Naive thymus-derived CD4-positive, alpha-beta T cell (primary cell): ENCODE measurements around the gene UQCR11. TPM values are rescaled to one million over a fixed set of nuclear protein-coding genes. Genes with fewer than 3 reads are reported as not detected.
A peak's percentile ranks its signal among the peaks of the same experiment; 100 is the strongest.

ENCODE experiments used
- ATAC-seq: fragments of 150-1000 bp; cut with Tn5 transposase; 2 replicates; pipeline ENCODE4 v1.10.0; 2021; ENCODE audit warnings: mild to moderate bottlenecking, moderate library complexity
- CTCF ChIA-PET: fragments of 350-600 bp; sonication (Branson Sonifier 250); formaldehyde crosslinking; loops from one replicate; lab custom pipeline; 2021; ENCODE audit warnings: antibody characterized with exemption; lab: Charles Lee
- POLR2A ChIA-PET: fragments of 350-600 bp; sonication (Branson Sonifier 250); formaldehyde crosslinking; loops from one replicate; lab custom pipeline; 2021; ENCODE audit warnings: antibody characterized with exemption, inconsistent platforms; lab: Charles Lee
- DNase-seq, 9 donors: peaks; one replicate each; pipeline versions ENCODE4 v3.0.0 to v3.0.0-alpha.2; 2020 to 2022; ENCODE audit warnings: mixed read lengths in 1 of 9
- H3K27ac ChIP-seq: one replicate; pipeline ENCODE4 v1.7.0; 2013; ENCODE audit warnings: mild to moderate bottlenecking, low read depth, low read length, moderate library complexity
- H3K27me3 ChIP-seq, 2 donors: one replicate each; pipeline ENCODE4 v1.7.0; 2013; ENCODE audit warnings: low read length in 2 of 2, mild to moderate bottlenecking in 2 of 2, moderate library complexity in 2 of 2; ENCODE audit not compliant: control insufficient read depth in 2 of 2, insufficient read depth in 2 of 2
- H3K36me3 ChIP-seq, 3 experiments: 1 replicate in 2 of 3; 2 replicates in 1 of 3; pipeline ENCODE4 v1.7.0; 2013; ENCODE audit warnings: low read length in 3 of 3, mild to moderate bottlenecking in 3 of 3, moderate library complexity in 1 of 3; ENCODE audit not compliant: insufficient read depth in 3 of 3, control insufficient read depth in 2 of 3
- H3K4me1 ChIP-seq, 2 donors: one replicate each; pipeline ENCODE4 v1.7.0; 2013; ENCODE audit warnings: low read length in 2 of 2, mild to moderate bottlenecking in 2 of 2, moderate library complexity in 1 of 2; ENCODE audit not compliant: control insufficient read depth in 2 of 2, insufficient read depth in 2 of 2
- H3K4me3 ChIP-seq: 2 replicates; pipeline ENCODE4 v1.7.0; 2013; ENCODE audit warnings: mild to moderate bottlenecking, low read length
- H3K9me3 ChIP-seq, 3 experiments: 1 replicate in 2 of 3; 2 replicates in 1 of 3; pipeline ENCODE4 v1.7.0; 2013; ENCODE audit warnings: low read length in 3 of 3; ENCODE audit not compliant: control insufficient read depth in 2 of 3
- H3K27ac Mint-ChIP-seq, 9 donors: one replicate each; pipeline ENCODE4 v1.8.0; 2020 to 2022; ENCODE audit warnings: mixed read lengths in 9 of 9, mild to moderate bottlenecking in 8 of 9, moderate library complexity in 5 of 9, inconsistent platforms in 2 of 9
- H3K27me3 Mint-ChIP-seq, 5 donors: one replicate each; pipeline ENCODE4 v1.8.0; 2021 to 2022; ENCODE audit warnings: mixed read lengths in 5 of 5, mild to moderate bottlenecking in 1 of 5
- H3K36me3 Mint-ChIP-seq, 5 donors: one replicate each; pipeline ENCODE4 v1.8.0; 2020 to 2022; ENCODE audit warnings: mixed read lengths in 5 of 5, mild to moderate bottlenecking in 3 of 5, inconsistent platforms in 1 of 5
- H3K4me1 Mint-ChIP-seq, 7 donors: one replicate each; pipeline ENCODE4 v1.8.0; 2020 to 2022; ENCODE audit warnings: mixed read lengths in 7 of 7, mild to moderate bottlenecking in 3 of 7, inconsistent platforms in 1 of 7
- H3K4me3 Mint-ChIP-seq, 10 donors: one replicate each; pipeline ENCODE4 v1.8.0; 2020 to 2022; ENCODE audit warnings: mild to moderate bottlenecking in 10 of 10, mixed read lengths in 10 of 10, moderate library complexity in 6 of 10, inconsistent platforms in 2 of 10
- H3K9me3 Mint-ChIP-seq, 11 donors: one replicate each; pipeline ENCODE4 v1.8.0; 2020 to 2022; ENCODE audit warnings: mixed read lengths in 11 of 11, mild to moderate bottlenecking in 4 of 11, inconsistent platforms in 1 of 11, moderate library complexity in 1 of 11
- intact Hi-C, 2 donors: fragments of 100-400 bp; cut with micrococcal nuclease; formaldehyde crosslinking; loops; one replicate each; pipeline ENCODE4 v1.15.1; 2023
- polyA plus RNA-seq, 2 donors: library from polyadenylated mRNA; unstranded; fragments of 300-500 nt; fragmentation: Illumina TruSeq; gene quantifications; one replicate each; pipeline ENCODE4 v1.2.3, GENCODE V29; 2021
- total RNA-seq, 6 experiments: library from RNA in 5 of 6; stranded (reverse) in 5 of 6; gene quantifications; 1 replicate in 5 of 6; 2 replicates in 1 of 6; pipeline ENCODE4 v1.2.3 and lab custom pipeline; 2021 to 2026

The UQCR11 gene
- total and polyA plus RNA-seq, 7 experiments from 2014 or later = 94.3 to 606 (median 148) TPM

DNA sequence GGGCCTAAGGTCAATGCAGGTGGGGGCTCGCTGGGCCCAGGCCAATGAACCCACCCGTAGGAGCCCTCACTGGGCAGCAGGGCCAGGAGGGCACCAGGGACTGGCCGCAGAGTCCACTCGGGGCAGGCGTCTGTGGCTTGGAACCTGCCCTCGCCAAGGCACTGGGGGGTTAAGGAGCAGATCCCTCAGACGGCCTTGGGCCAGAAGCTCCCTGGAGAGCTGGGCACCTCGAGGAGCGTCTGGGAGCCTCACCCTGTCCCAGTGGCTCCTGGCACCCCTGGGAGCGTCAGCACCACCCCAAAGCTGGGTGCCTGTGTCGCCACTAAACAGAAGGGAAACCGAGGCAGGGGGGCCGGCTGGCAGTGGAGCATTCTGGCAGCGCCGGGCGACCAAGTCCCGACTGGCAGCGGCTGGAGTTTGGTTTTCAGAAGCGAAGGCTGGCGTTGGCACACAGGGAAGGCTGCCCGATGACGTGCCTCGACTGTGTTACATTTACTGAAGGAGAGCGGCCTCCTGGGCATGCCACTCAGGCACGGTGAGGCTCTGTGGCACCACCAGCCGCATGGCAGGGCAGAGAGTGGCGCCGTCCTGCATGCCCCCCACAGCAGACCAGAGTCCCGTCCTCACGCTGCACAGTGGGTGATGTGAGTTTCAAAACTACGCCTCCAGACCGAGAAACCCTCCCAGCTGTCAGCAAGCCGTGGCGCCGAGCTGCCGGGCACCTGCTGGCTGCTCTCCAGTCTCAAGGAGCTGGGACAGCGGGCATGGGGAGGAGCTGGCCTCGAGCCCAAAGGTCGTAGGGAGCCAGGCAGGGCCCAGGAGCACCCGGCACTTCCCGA is 28.0 kb downstream of the UQCR11 start:
- peaks cover 0 to 60% (median 4%) of the 10 kb centered on the region in 3 experiments for H3K36me3 ChIP-seq
- CTCF ChIA-PET = interaction anchor here (0.6 kb wide), 1 partner anchor 260 kb away, joined by 3 read pairs; no protein-coding TSS in a partner anchor
- DNase-seq (no peak), ATAC-seq (no peak)
- POLR2A ChIA-PET = interaction anchor here (1.5 kb wide), 1 partner anchor 13 kb away, joined by 3 read pairs; no protein-coding TSS in a partner anchor
- Mint-ChIP-seq H3K4me3 (no peak overlapping the region), H3K36me3 (peaks cover 0 to 15% (median 4%) of the 10 kb centered on the region in 5 donors), H3K27me3 (no peaks in the 10 kb centered on the region), H3K9me3 (no peaks in the 10 kb centered on the region), H3K4me1 (peaks cover 0 to 5% (median 0%) of the 10 kb centered on the region in 7 donors), H3K27ac (no peak overlapping the region)
- H3K27me3 ChIP-seq = no peaks in the 10 kb centered on the region
- no peaks in the 10 kb centered on the region for H3K4me1 ChIP-seq
- no peak overlapping the region for H3K27ac ChIP-seq
- intact Hi-C loops = no loop called here
- H3K9me3 ChIP-seq = no peaks in the 10 kb centered on the region
- no peak overlapping the region for H3K4me3 ChIP-seq

DNA sequence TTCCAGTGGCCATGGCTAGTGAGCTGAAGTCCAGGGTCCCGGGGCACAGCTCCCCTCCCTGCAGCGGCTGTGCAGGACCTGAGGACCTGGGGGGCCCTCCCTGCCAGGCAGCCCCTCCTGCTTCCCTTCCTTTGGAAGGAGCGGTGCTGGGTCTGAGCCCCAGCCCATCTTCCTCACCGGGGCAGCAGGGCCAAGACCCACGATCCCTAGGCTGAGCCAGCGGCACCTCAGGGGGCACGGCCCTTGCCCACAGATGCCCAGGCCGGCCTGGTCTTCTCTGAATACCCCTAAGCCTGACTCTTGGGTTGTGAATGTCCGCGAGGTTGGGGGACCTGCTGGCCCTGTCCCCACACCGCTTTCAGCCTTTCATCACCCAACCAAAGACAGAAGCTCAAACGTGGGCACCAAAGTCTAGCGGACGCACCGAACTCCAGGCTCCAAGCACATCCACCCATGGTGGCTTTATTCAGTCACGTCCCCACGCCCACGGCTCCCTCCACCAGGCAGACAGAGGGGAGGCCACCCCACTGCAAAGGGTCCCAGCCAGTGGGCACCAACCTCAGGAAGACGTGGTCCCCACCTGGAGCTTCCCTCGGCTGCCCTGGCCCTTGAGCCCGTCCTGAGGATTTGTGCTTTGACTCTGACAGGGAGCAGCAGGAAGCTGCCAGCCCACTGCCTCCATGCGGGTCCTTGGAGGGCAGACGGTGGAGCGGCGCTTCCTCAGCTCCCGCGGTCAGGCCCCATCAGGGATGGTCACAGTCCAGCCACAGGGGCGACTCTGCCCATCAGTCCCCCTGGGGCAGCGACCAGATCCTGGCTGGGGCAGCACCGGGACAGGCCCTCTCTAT is 28.8 kb downstream of the UQCR11 start:
- Histone ChIP-seq H3K27me3 (no peaks in the 10 kb centered on the region), H3K4me3 (no peak overlapping the region), H3K4me1 (no peaks in the 10 kb centered on the region), H3K36me3 (peaks cover 0 to 51% (median 0%) of the 10 kb centered on the region in 3 experiments), H3K27ac (no peak overlapping the region), H3K9me3 (no peaks in the 10 kb centered on the region)
- peaks cover 0 to 14% (median 4%) of the 10 kb centered on the region in 5 donors for H3K36me3 Mint-ChIP-seq
- DNase-seq (no peak), ATAC-seq (no peak)
- H3K4me3 Mint-ChIP-seq = no peak overlapping the region
- peak overlapping the region in 2 of 9 donors; percentile 16 to 69 for H3K27ac Mint-ChIP-seq
- H3K9me3 Mint-ChIP-seq = no peaks in the 10 kb centered on the region
- H3K4me1 Mint-ChIP-seq = peaks cover 0 to 5% (median 0%) of the 10 kb centered on the region in 7 donors
- ChIA-PET CTCF (interaction anchor here (0.5 to 0.6 kb wide), 2 partner anchors 261 to 296 kb away, joined by 3 read pairs; no protein-coding TSS in a partner anchor), POLR2A (interaction anchor here (1.5 kb wide), 1 partner anchor 14 kb away, joined by 3 read pairs; no protein-coding TSS in a partner anchor)
- intact Hi-C loops = no loop called here
- H3K27me3 Mint-ChIP-seq = peaks cover 0 to under 1% (median 0%) of the 10 kb centered on the region in 5 donors

DNA sequence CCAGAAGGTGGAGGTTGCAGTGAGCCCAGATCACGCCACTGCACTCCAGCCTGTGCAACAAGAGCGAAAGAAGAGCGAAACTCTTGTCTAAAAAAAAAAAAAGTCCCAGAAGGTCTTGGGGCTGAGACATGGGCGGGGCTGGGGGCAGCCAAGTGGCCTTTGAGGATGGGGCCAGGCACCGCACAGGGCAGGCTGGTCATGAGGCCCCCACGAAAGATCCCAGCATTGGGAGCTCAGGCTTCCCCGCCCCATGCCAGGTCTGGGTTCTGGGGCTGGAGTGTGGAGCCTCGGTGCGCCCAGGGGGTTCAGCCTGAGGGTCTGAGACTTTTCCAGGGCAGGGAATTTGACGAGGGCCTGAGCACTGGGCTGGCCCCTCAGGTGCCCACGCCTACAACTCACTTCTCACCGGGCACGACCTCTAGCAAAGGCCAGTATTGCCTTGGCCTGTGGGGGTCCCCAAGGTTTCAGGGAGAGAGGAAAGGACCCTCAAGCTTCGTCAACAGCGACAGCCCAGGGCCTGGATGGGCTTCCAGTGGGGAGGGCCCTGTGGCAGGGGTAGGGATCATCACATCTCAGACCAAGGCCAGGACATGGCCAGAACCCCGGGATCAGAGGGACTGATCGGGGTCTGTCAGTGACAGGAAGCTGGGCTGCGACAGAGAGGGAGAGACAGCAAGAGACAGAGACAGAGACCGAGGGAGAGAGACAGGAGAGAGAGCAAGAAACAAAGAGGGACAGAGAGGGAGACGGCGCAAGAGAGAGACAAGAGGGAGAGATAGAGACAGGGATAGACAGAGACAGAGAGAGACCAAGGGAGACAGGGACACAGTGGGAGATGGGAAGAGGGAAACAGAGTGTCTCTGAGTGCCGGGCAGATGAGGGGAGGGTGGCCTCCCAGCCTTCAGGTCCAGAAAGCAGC is 29.7 kb downstream of the UQCR11 start:
- CTCF ChIA-PET = interaction anchor here (0.5 kb wide), 1 partner anchor 295 kb away, joined by 3 read pairs; no protein-coding TSS in a partner anchor
- Mint-ChIP-seq H3K27ac (peak overlapping the region in 3 of 9 donors; percentile 16 to 69 (median 38)), H3K9me3 (no peaks in the 10 kb centered on the region)

DNA sequence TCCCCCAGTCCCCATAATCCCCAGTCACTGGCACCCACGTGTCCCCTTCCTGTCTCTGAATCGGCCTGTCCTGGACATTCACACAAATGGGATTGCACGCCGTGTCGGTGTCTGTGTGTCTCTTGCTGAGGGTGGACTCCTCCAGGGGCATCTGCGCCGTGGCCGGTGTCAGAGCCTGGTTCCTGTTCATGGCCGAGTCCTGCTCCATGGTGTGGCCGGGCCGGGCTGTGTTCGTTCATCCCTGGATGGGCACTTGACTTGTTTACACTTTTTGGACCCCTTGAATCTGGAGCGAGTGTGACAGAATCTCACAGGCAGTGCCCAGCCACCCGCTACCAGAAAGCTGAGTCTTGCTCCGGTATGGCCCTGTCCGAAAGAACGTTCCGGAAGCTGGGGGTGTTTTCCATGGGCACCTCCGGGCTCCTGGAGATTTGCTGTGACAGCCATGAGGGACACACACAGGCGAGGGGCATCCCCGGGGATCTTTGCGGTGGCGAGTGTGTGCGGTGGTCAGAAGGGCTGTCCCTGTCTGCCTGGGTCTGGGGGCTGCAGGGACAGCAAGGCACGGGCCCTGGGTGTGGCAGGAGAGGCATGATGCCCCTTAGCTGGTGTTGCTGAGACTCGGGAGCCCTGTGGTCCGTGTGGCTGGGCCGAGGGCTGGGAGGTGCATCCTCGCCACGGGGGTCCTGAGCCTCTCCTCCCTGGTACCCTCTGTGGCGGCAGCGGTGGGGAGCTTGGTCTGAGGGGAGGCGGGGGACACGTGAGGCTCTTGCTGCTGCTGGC is 30.7 kb downstream of the UQCR11 start:
- intact Hi-C loops = no loop called here
- Mint-ChIP-seq H3K9me3 (no peaks in the 10 kb centered on the region), H3K4me3 (no peak overlapping the region), H3K4me1 (peaks cover 0 to 9% (median 4%) of the 10 kb centered on the region in 7 donors), H3K27me3 (peaks cover 0 to 17% (median 6%) of the 10 kb centered on the region in 5 donors), H3K27ac (peak overlapping the region in 1 of 9 donors; percentile 20), H3K36me3 (peaks cover 0 to 4% (median 0%) of the 10 kb centered on the region in 5 donors)
- no peak for ATAC-seq
- Histone ChIP-seq H3K4me3 (no peak overlapping the region), H3K27ac (no peak overlapping the region), H3K9me3 (no peaks in the 10 kb centered on the region), H3K27me3 (no peaks in the 10 kb centered on the region), H3K4me1 (no peaks in the 10 kb centered on the region), H3K36me3 (peaks cover 0 to 32% (median 0%) of the 10 kb centered on the region in 3 experiments)
- ChIA-PET CTCF (no interaction called here), POLR2A (no interaction called here)
- no peak for DNase-seq

More for the DNA sequence above, 29.7 kb downstream of the UQCR11 start:
- no peak overlapping the region for H3K4me3 Mint-ChIP-seq
- H3K27me3 ChIP-seq = no peaks in the 10 kb centered on the region
- no peaks in the 10 kb centered on the region for H3K4me1 ChIP-seq
- peaks cover 0 to 10% (median 2%) of the 10 kb centered on the region in 5 donors for H3K36me3 Mint-ChIP-seq
- ATAC-seq (no peak), DNase-seq (no peak)
- POLR2A ChIA-PET = interaction anchor here (1.5 kb wide), 1 partner anchor 15 kb away, joined by 3 read pairs; no protein-coding TSS in a partner anchor
- H3K27me3 Mint-ChIP-seq = peaks cover 0 to 7% (median 0%) of the 10 kb centered on the region in 5 donors
- H3K27ac ChIP-seq = no peak overlapping the region
- H3K9me3 ChIP-seq = no peaks in the 10 kb centered on the region
- peaks cover 0 to 42% (median 0%) of the 10 kb centered on the region in 3 experiments for H3K36me3 ChIP-seq
- H3K4me3 ChIP-seq = no peak overlapping the region
- peaks cover 0 to 5% (median under 1%) of the 10 kb centered on the region in 7 donors for H3K4me1 Mint-ChIP-seq
- intact Hi-C loops = no loop called here

DNA sequence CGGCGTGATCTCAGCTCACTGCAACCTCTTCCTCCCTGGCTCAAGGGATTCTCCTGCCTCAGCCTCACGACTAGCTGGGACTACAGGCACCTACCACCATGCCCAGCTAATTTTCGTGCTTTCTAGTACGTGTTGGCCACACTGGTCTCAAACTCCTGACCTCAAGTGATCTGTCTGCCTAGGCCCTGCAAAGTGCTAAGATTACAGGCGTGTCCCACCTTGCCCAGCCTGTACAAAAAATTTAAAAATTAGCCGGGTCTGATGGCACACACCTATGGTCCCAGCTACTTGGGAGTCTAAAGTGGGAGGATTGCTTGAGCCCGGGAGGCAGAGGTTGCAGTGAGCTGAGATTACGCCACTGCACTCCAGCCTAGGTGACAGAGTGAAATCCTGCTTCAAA is 32.5 kb downstream of the UQCR11 start:
- Mint-ChIP-seq H3K27ac (no peak overlapping the region), H3K4me3 (no peak overlapping the region), H3K36me3 (peaks cover 0 to 4% (median 0%) of the 10 kb centered on the region in 5 donors), H3K4me1 (peaks cover 0 to 9% (median 4%) of the 10 kb centered on the region in 7 donors), H3K9me3 (no peaks in the 10 kb centered on the region), H3K27me3 (peaks cover 0 to 19% (median 6%) of the 10 kb centered on the region in 5 donors)
- ChIA-PET POLR2A (interaction anchor here (0.6 to 0.8 kb wide), 2 partner anchors 36 to 215 kb away, joined by 3 to 12 read pairs; no protein-coding TSS in a partner anchor), CTCF (no interaction called here)
- ATAC-seq (no peak), DNase-seq (no peak)
- Histone ChIP-seq H3K9me3 (no peaks in the 10 kb centered on the region), H3K4me3 (no peak overlapping the region), H3K4me1 (peaks cover 5 to 6% of the 10 kb centered on the region in 2 donors), H3K36me3 (peaks cover 0 to 17% (median 0%) of the 10 kb centered on the region in 3 experiments), H3K27ac (no peak overlapping the region), H3K27me3 (no peaks in the 10 kb centered on the region)
- intact Hi-C loops = no loop called here
